WTC11 (cell line): Measurements from ENCODE around the gene METTL13. TPM values are rescaled to one million over a fixed set of nuclear protein-coding genes. Genes with fewer than 3 reads are reported as not detected.

Experiments used
- ATAC-seq: fragments of 200-7000 bp; cut with Tn5 transposase; 2 replicates; pipeline ENCODE4 v1.10.0; 2021; ENCODE audit warnings: mild to moderate bottlenecking, moderate library complexity
- CTCF ChIA-PET: fragments of 300-600 bp; sonication (Branson Sonifier 250); formaldehyde crosslinking; loops from one replicate; lab custom pipeline; 2021; ENCODE audit warnings: antibody characterized with exemption; lab: Charles Lee
- POLR2A ChIA-PET: fragments of 350-600 bp; sonication (Branson Sonifier 250); formaldehyde crosslinking; loops from one replicate; lab custom pipeline; 2021; ENCODE audit warnings: antibody characterized with exemption; lab: Charles Lee
- DNase-seq: peaks from one replicate; pipeline ENCODE4 v3.0.0; 2021; ENCODE audit warnings: low spot score
- H3K27ac Mint-ChIP-seq: 2 replicates; pipeline ENCODE4 v1.8.0; 2021; ENCODE audit warnings: mixed read lengths
- H3K27me3 Mint-ChIP-seq: 2 replicates; pipeline ENCODE4 v1.8.0; 2021; ENCODE audit warnings: low read depth, mild to moderate bottlenecking, moderate library complexity, mixed read lengths
- H3K36me3 Mint-ChIP-seq: 2 replicates; pipeline ENCODE4 v1.8.0; 2021; ENCODE audit warnings: mixed read lengths
- H3K4me1 Mint-ChIP-seq: 2 replicates; pipeline ENCODE4 v1.8.0; 2022; ENCODE audit warnings: mixed read lengths
- H3K4me3 Mint-ChIP-seq: 2 replicates; pipeline ENCODE4 v1.8.0; 2021; ENCODE audit warnings: mild to moderate bottlenecking, moderate library complexity, mixed read lengths
- H3K9me3 Mint-ChIP-seq: 2 replicates; pipeline ENCODE4 v1.8.0; 2021; ENCODE audit warnings: mixed read lengths
- CREB1 ChIP-seq: sonication (generic); formaldehyde crosslinking; IDR thresholded peaks from 2 replicates; pipeline ENCODE4 v1.8.0; 2023; ENCODE audit warnings: mild to moderate bottlenecking, missing genetic modification reagents
- JAZF1 ChIP-seq: fragments of 250-450 bp; sonication (Bioruptor Pico); IDR thresholded peaks from 2 replicates; pipeline ENCODE4 v1.9.0; 2021; ENCODE audit warnings: moderate library complexity, mild to moderate bottlenecking, inconsistent platforms
- NR3C1 ChIP-seq: sonication (generic); formaldehyde crosslinking; conservative IDR thresholded peaks from 2 replicates; pipeline ENCODE4 v1.8.1; 2023; ENCODE audit warnings: low read depth, mild to moderate bottlenecking, missing genetic modification reagents
- RELA ChIP-seq: sonication (generic); formaldehyde crosslinking; IDR thresholded peaks from 2 replicates; pipeline ENCODE4 v1.8.1; 2022; ENCODE audit warnings: missing genetic modification reagents, mild to moderate bottlenecking, borderline replicate concordance
- TCF7 ChIP-seq: sonication (generic); formaldehyde crosslinking; IDR thresholded peaks from 2 replicates; pipeline ENCODE4 v1.8.0; 2022; ENCODE audit warnings: mild to moderate bottlenecking, low read depth, missing genetic modification reagents, moderate library complexity
- TEAD1 ChIP-seq: sonication (generic); formaldehyde crosslinking; IDR thresholded peaks from 2 replicates; pipeline ENCODE4 v1.8.0; 2022; ENCODE audit warnings: mild to moderate bottlenecking, missing genetic modification reagents
- ZNF423 ChIP-seq: fragments of 250-450 bp; sonication (Bioruptor Pico); IDR thresholded peaks from 2 replicates; pipeline ENCODE4 v2.1.2; 2022; ENCODE audit warnings: mild to moderate bottlenecking, moderate library complexity
- total RNA-seq: library from RNA; stranded (reverse); gene quantifications from 3 replicates; pipeline ENCODE4 v1.2.3, GENCODE V29; 2021
- TF ChIP-seq, protein P1 (sequence below): sonication (generic); formaldehyde crosslinking; IDR thresholded peaks from 2 replicates; pipeline ENCODE4 v1.8.1; 2023; ENCODE audit warnings: mild to moderate bottlenecking, missing genetic modification reagents, borderline replicate concordance
- TF ChIP-seq, protein P2 (sequence below): sonication (generic); formaldehyde crosslinking; IDR thresholded peaks from 2 replicates; pipeline ENCODE4 v1.8.1; 2022; ENCODE audit warnings: mild to moderate bottlenecking, missing genetic modification reagents, moderate library complexity, borderline replicate concordance
- TF ChIP-seq, protein P3 (sequence below): fragments of 250-450 bp; sonication (Bioruptor Pico); IDR thresholded peaks from 2 replicates; pipeline ENCODE4 v1.9.0; 2021; ENCODE audit warnings: moderate library complexity, mild to moderate bottlenecking, inconsistent platforms, borderline replicate concordance
- TF ChIP-seq, protein P4 (sequence below): sonication (generic); formaldehyde crosslinking; IDR thresholded peaks from 2 replicates; pipeline ENCODE4 v1.8.0; 2023; ENCODE audit warnings: missing genetic modification reagents, mild to moderate bottlenecking, borderline replicate concordance
- TF ChIP-seq, protein P5 (sequence below): fragments of 250-450 bp; sonication (Bioruptor Pico); IDR thresholded peaks from 2 replicates; pipeline ENCODE4 v1.9.0; 2021; ENCODE audit warnings: mild to moderate bottlenecking, borderline replicate concordance

The METTL13 gene
- total RNA-seq, 1 experiment from 2014 or later: 46.5 TPM

DNA sequence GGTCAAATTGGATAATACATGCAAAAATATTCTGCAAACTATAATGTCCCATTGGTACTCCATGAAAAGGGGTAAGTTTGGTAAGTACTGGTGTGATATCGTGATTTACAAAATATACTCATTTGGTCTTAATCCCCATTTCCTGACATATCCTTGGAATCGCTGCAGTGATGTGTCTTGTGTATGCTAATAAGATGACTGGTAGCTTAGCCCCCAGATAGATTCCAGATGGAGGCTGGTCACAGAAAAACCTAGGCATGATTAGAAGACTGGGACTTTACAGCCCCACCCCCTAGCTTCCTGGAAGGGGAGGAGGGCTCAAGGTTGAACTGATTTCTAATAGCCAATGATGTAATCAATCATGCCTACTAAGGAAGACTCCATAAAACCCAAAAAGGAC is 42.5 kb upstream of the METTL13 start:
- Mint-ChIP-seq H3K9me3 (no peaks in the 10 kb centered on the region), H3K27me3 (no peaks in the 10 kb centered on the region), H3K4me3 (no peak overlapping the region), H3K36me3 (peaks cover 16% of the 10 kb centered on the region), H3K27ac (no peak overlapping the region), H3K4me1 (peaks cover 36% of the 10 kb centered on the region)
- no peak for DNase-seq
- ATAC-seq: no peak
- POLR2A ChIA-PET: no interaction called here
- CTCF ChIA-PET: interaction anchor here (1.2 to 1.3 kb wide), 2 partner anchors 23 to 94 kb away, joined by 3 to 4 read pairs; no protein-coding TSS in a partner anchor
- no peak for TF ChIP-seq ZNF423 (CRISPR knock-in tag)
- TF ChIP-seq TEAD1: no peak
- TF ChIP-seq, protein P1, sequence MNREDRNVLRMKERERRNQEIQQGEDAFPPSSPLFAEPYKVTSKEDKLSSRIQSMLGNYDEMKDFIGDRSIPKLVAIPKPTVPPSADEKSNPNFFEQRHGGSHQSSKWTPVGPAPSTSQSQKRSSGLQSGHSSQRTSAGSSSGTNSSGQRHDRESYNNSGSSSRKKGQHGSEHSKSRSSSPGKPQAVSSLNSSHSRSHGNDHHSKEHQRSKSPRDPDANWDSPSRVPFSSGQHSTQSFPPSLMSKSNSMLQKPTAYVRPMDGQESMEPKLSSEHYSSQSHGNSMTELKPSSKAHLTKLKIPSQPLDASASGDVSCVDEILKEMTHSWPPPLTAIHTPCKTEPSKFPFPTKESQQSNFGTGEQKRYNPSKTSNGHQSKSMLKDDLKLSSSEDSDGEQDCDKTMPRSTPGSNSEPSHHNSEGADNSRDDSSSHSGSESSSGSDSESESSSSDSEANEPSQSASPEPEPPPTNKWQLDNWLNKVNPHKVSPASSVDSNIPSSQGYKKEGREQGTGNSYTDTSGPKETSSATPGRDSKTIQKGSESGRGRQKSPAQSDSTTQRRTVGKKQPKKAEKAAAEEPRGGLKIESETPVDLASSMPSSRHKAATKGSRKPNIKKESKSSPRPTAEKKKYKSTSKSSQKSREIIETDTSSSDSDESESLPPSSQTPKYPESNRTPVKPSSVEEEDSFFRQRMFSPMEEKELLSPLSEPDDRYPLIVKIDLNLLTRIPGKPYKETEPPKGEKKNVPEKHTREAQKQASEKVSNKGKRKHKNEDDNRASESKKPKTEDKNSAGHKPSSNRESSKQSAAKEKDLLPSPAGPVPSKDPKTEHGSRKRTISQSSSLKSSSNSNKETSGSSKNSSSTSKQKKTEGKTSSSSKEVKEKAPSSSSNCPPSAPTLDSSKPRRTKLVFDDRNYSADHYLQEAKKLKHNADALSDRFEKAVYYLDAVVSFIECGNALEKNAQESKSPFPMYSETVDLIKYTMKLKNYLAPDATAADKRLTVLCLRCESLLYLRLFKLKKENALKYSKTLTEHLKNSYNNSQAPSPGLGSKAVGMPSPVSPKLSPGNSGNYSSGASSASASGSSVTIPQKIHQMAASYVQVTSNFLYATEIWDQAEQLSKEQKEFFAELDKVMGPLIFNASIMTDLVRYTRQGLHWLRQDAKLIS (CRISPR knock-in tag): no peak
- TF ChIP-seq CREB1 (CRISPR knock-in tag): no peak
- TF ChIP-seq, protein P2, sequence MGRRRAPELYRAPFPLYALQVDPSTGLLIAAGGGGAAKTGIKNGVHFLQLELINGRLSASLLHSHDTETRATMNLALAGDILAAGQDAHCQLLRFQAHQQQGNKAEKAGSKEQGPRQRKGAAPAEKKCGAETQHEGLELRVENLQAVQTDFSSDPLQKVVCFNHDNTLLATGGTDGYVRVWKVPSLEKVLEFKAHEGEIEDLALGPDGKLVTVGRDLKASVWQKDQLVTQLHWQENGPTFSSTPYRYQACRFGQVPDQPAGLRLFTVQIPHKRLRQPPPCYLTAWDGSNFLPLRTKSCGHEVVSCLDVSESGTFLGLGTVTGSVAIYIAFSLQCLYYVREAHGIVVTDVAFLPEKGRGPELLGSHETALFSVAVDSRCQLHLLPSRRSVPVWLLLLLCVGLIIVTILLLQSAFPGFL (CRISPR knock-in tag): no peak
- TF ChIP-seq, protein P3, sequence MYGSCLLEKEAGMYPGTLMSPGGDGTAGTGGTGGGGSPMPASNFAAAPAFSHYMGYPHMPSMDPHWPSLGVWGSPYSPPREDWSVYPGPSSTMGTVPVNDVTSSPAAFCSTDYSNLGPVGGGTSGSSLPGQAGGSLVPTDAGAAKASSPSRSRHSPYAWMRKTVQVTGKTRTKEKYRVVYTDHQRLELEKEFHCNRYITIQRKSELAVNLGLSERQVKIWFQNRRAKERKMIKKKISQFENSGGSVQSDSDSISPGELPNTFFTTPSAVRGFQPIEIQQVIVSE (CRISPR knock-in tag): no peak
- TF ChIP-seq, protein P4, sequence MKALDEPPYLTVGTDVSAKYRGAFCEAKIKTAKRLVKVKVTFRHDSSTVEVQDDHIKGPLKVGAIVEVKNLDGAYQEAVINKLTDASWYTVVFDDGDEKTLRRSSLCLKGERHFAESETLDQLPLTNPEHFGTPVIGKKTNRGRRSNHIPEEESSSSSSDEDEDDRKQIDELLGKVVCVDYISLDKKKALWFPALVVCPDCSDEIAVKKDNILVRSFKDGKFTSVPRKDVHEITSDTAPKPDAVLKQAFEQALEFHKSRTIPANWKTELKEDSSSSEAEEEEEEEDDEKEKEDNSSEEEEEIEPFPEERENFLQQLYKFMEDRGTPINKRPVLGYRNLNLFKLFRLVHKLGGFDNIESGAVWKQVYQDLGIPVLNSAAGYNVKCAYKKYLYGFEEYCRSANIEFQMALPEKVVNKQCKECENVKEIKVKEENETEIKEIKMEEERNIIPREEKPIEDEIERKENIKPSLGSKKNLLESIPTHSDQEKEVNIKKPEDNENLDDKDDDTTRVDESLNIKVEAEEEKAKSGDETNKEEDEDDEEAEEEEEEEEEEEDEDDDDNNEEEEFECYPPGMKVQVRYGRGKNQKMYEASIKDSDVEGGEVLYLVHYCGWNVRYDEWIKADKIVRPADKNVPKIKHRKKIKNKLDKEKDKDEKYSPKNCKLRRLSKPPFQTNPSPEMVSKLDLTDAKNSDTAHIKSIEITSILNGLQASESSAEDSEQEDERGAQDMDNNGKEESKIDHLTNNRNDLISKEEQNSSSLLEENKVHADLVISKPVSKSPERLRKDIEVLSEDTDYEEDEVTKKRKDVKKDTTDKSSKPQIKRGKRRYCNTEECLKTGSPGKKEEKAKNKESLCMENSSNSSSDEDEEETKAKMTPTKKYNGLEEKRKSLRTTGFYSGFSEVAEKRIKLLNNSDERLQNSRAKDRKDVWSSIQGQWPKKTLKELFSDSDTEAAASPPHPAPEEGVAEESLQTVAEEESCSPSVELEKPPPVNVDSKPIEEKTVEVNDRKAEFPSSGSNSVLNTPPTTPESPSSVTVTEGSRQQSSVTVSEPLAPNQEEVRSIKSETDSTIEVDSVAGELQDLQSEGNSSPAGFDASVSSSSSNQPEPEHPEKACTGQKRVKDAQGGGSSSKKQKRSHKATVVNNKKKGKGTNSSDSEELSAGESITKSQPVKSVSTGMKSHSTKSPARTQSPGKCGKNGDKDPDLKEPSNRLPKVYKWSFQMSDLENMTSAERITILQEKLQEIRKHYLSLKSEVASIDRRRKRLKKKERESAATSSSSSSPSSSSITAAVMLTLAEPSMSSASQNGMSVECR (CRISPR knock-in tag): no peak
- no peak for TF ChIP-seq NR3C1 (CRISPR knock-in tag)
- TF ChIP-seq RELA (CRISPR knock-in tag): no peak
- TF ChIP-seq, protein P5, sequence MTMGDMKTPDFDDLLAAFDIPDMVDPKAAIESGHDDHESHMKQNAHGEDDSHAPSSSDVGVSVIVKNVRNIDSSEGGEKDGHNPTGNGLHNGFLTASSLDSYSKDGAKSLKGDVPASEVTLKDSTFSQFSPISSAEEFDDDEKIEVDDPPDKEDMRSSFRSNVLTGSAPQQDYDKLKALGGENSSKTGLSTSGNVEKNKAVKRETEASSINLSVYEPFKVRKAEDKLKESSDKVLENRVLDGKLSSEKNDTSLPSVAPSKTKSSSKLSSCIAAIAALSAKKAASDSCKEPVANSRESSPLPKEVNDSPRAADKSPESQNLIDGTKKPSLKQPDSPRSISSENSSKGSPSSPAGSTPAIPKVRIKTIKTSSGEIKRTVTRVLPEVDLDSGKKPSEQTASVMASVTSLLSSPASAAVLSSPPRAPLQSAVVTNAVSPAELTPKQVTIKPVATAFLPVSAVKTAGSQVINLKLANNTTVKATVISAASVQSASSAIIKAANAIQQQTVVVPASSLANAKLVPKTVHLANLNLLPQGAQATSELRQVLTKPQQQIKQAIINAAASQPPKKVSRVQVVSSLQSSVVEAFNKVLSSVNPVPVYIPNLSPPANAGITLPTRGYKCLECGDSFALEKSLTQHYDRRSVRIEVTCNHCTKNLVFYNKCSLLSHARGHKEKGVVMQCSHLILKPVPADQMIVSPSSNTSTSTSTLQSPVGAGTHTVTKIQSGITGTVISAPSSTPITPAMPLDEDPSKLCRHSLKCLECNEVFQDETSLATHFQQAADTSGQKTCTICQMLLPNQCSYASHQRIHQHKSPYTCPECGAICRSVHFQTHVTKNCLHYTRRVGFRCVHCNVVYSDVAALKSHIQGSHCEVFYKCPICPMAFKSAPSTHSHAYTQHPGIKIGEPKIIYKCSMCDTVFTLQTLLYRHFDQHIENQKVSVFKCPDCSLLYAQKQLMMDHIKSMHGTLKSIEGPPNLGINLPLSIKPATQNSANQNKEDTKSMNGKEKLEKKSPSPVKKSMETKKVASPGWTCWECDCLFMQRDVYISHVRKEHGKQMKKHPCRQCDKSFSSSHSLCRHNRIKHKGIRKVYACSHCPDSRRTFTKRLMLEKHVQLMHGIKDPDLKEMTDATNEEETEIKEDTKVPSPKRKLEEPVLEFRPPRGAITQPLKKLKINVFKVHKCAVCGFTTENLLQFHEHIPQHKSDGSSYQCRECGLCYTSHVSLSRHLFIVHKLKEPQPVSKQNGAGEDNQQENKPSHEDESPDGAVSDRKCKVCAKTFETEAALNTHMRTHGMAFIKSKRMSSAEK (CRISPR knock-in tag): no peak
- no peak for TF ChIP-seq JAZF1 (CRISPR knock-in tag)
- no peak for TF ChIP-seq TCF7 (CRISPR knock-in tag)
- TF ChIP-seq, all 79 proteins: peak for 0
